Choroid plexus epithelial cell (primary cell): Measurements from ENCODE around the gene JAKMIP2.

Experiments
- DNase-seq: peaks from one replicate; pipeline ENCODE4 v3.0.0-alpha.2; 2010; ENCODE audit warnings: low read depth
- H3K4me3 ChIP-seq: 2 replicates; pipeline ENCODE4 v1.5.1; 2011; ENCODE audit warnings: low read depth, mild to moderate bottlenecking, control low read depth, low read length, moderate library complexity
- CTCF ChIP-seq: conservative IDR thresholded peaks from 2 replicates; pipeline ENCODE4 v1.5.1; 2011; ENCODE audit warnings: low read depth, mild to moderate bottlenecking, control low read depth, inconsistent platforms, low read length, moderate library complexity

JAKMIP2 gene

GRCh38 chr5:147754372-147755122 is 28.0 kb downstream of the JAKMIP2 start:
- H3K4me3 ChIP-seq = no peak overlapping the region
- no peak for TF ChIP-seq CTCF
- no peak for DNase-seq

GRCh38 chr5:147753765-147754164 is 28.8 kb downstream of the JAKMIP2 start:
- TF ChIP-seq CTCF = no peak
- H3K4me3 ChIP-seq = no peak overlapping the region
- peak; percentile 7 for DNase-seq

GRCh38 chr5:147752666-147753290 is 29.8 kb downstream of the JAKMIP2 start:
- no peak overlapping the region for H3K4me3 ChIP-seq
- DNase-seq = no peak
- TF ChIP-seq CTCF = no peak

GRCh38 chr5:147752033-147752432 is 30.5 kb downstream of the JAKMIP2 start:
- no peak overlapping the region for H3K4me3 ChIP-seq
- DNase-seq = no peak
- TF ChIP-seq CTCF = no peak

- no peak for TF ChIP-seq CTCF
- no peak for DNase-seq
- no peak overlapping the region for H3K4me3 ChIP-seq
Observed at GRCh38 chr5:147751156-147751830, 31.2 kb downstream of the JAKMIP2 start.

GRCh38 chr5:147750065-147750464 is 32.5 kb downstream of the JAKMIP2 start:
- H3K4me3 ChIP-seq = no peak overlapping the region
- TF ChIP-seq CTCF = no peak
- peak; percentile 42 for DNase-seq
